GM19455 (cell line): ENCODE results near the gene LIPM.
A peak's percentile ranks its signal among the peaks of the same experiment; 100 is the strongest.

Experiments used
- ATAC-seq: cut with Tn5 transposase; IDR thresholded peaks from one replicate; pipeline ENCODE4 v1.9.1; 2021; ENCODE audit not compliant: unreplicated experiment

Gene LIPM

DNA sequence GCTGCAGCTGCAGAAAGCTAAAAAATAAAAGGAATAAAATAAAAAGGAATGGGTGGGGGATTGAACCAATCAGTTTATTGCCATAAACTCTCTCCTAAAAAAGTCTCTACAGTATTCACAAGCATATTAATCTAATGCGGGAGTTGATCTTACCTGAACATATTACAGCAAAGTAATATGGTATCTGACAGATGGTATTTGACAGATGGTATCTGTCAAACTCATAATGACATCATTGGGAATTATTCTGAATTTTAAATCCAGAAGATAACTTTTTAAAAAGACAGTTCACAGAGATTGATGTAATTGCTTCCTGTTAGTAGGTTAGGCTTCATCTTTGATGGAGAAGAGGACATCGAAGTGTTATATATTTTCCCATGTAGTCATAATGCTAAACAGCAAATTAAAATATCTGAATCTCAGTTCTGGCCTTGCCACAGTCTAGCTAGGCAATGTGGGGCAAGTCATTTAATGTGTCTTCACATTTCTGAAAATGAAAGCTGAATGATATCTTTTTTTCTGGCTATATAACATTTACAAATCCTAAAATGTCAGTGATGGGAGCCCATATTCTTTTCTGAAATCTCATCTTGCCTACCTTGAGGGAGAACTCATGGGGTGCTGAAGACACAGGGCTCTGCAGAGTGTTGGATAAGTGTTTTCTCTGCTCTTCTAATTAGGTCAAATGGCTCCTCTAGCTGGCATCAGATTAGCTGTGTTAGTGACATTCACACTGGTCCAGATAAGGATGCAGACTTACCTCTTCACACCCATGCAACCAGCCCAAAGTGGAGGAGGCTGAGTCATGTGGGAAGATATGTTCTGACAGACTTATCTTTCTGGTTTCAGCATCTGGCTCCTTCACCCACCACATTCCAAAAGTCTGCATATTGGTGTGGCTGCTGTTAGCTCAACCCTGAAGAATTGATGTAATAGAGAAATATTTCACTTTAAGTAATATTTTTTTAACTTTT is 2.1 kb upstream of the LIPM start:
- no peak for ATAC-seq

DNA sequence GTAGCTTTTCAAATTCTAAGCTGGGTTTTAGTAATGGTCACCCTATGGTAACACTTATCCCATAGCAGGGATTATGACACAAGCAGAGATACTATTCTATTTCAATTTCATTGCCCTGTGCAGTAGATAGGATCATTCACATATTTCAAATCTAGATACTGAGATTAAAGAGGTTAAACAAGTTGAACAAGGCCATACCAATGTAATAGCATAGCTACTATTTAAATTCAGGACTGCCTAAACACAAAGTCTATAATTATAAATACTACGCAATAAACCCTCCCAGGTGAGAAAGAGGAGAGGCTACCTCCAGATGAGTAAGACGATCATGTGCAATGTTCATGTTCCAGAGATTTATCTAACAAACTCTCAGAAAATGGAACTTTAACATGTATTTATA is 1.1 kb downstream of the LIPM start:
- no peak for ATAC-seq

DNA sequence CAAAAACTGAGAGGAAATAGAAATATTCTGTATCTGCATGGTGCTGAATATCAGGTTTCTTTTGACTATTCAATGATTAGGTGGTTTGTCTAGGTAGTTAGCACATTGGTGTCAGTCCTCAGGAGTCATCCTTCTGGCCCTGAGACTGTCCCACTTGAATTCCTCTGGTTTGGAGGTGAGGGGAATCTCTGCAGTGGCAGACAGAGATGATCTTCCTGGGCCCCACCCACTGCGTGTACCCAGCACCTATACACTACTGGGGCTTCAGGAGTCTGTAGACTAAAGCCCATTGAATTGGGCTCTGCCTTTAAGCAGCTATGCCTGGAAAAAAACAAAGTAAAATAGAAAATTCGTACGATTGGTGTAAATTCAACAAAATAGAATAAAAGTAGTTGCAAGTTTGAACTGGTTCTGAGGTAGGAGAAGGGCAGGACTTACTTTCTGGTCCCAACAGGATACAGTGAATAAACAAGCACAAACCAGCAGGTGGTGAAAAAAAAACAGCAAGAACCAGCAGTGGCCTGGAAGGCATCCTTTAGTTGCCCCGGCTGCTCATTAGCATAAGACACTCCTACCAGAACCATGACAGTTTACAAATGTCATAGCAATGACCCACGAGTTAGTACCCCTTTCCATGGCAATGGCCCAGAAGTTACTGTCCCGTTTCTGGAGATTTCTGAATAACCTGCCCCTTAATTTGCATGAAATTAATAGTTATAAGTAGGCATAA is 1.7 kb downstream of the LIPM start:
- ATAC-seq: no peak

DNA sequence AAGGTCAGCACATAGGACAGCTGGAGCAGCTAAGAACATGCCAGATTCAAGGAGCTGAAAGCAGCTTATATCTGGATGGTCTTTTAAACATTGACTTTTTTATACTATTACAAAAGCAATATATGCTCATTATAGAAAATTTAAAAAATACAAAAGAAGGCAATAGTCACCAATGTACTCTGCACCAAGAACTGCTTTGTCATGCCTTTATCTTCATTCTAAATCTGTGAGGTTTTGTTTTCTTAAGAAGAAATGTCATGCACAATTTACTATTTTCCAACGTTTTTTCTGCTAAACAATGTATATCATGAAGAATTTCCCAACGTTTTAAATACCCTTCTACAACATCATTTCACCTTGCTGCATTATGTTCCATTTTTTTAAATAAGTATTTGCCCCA is 2.8 kb downstream of the LIPM start:
- ATAC-seq: no peak

DNA sequence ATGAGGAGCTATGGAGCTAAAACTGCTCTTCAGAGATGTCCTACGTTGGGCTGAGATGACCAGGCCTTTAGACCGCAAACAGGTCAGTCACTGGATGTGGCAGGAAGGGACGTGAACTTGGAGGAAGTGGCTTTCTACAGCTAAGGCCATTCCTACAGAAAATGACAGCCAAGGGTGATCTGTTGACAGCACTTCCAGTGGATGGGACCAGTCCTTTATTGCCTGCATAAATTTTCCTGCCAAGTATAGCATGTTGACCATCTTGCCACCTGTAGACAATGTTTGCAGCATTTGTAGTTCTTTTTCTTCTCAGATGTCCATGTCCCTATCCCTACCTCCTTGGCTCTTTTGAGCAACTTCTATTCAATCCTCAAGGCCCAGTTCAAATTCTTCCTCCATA is 3.4 kb downstream of the LIPM start:
- ATAC-seq: no peak

DNA sequence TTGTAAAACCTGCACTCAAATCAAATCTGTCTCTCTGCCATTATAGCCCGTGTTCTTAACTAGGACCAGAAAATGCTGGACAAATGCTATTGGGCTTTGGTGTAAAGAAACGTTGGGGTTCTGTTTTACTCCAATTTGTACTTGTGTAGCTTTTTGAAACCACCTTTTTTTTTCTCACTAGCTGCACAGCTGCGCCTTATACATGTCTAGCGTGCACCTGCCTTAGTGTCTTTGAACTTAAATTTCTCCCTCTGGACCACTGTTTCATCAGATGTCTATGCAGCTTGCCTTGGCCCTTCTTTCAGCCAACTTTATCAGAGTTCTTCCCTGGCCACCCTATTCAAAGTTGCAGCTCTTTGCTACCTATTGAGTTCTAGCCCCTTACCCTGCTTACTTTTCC is 7.1 kb downstream of the LIPM start:
- ATAC-seq: no peak

DNA sequence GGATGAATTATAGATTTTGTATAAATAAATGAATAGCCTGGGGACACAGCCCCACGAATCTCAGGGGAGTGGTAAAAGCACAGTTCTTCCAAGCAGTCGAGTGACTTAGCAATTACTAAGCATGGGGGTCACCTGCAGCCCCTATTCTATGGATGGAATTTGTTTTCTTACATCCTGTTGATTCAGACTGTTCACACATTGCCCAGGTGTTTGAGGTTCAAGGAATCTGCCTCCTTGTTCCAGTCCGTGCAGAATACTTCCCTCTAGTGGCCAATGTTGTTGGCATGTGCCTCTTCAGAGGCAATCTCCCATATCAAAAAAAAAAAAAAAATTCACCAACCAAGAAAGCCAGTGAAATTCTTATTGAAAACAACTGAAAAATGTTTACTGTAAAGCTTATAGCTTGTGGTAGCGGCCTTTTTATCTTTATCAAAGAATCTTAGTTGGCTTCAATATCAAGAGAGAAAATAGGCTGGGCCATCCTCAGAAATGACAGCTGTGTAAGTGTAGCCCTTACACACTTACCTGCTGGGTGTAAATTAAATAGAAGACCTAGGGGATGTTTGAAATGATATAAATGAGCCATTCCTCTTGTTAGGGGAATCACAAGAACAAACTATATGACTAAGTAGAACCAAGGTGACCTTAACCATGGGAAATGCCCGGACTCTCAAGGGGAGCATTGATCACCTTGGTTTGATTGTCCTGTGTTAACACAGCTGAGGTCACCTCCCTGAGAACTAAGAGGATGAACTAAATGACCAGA is 7.8 kb downstream of the LIPM start:
- ATAC-seq: no peak

DNA sequence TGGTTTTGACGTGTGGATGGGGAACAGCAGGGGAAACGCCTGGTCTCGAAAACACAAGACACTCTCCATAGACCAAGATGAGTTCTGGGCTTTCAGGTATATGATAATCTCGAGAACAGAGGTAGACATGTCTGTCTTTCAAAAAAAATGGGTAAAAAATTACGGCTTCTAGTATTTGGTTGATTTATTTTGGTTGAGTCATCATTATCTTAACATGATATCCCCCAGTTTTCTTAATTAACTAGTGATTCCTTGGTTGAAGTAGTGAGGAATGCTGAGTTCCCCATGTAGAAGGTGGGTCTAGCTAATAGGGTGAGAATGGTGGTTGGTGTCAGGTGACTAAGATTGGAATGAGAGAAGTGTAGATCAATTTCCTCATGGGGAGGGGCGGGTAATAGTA is 10.7 kb downstream of the LIPM start:
- no peak for ATAC-seq

DNA sequence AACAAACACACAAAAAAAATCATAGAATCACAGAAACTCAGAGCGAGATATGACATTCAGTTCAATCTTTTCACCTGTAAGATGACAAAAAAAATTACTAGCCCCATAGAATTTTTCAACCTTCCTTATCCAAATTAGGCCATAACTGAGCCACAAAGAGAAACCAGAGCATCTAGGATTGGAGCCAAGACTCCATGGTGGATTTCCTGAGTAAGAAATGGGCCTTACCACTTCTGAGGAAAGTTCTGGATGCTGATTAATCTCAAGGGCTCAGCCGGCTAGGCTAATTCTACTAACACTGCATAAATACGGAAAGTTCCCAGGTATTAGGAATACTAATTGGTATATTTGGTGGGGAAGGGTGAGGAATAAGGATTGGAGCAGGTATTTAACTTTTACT is 16.8 kb downstream of the LIPM start:
- no peak for ATAC-seq

DNA sequence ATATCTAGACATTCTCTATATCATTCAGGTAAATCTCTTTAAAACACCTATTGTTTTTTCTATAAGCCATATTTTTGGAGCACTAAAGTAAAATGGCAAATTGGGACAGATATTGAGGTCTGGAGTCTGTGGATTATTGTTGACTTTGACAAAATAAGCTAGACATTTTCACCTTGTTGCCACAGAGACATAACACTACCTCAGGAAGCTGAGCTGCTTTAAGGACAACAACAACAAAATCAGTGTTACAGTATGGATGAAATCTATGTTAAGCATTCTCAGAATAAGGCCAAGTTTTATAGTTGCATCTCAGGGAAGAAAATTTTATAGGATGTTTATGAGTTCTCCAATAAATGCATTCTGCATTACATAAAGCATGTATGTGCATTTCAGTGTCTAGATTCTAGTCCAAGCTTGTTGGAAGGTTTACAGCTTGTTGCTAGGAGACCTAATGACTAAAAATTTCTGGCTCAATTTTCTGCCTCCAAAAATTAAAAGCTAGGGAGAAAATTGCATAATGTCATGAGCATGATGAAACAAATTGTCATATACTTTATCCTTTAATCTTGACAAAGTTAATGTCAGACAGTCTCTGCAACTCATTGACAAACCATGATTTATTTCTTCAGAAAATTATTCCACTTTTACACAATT is 18.3 kb downstream of the LIPM start:
- ATAC-seq: no peak

DNA sequence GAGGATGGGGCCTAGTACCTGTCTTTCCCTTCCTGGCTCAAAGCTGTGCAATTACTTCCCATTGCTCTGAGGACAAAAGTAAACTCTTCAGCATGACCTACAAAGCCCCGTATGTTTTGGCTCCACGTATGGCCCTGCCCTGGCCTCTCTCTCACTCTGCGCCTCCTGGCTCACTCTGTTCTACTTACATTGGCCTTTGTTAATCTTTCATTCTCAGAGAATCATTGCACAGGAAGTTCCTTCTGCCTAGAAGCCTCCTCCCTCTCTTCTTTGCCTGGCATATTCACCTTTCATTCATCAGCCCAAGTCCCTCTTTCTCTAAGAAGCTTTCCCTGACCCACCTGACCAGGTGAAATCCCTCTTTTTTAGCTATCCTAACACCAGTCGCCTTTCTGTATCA is 23.9 kb downstream of the LIPM start:
- ATAC-seq: no peak

DNA sequence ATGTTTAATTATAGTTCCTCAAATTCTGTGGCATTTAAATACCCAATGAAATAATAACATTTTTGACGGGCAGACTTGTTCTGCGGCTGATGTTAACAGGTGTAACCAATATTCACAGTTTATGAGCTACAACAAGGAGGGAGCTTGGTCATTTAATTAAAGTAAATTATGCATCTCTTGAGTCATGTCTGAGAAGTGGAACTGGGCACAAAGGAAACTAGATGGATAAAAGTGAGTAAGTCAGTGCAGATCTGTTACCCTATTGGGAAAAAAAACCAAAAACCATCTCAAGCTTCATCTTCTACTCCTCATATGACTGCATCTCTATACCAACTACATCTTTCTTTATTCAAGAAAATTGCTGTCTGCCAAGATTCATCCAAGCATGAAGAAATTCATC is 25.1 kb downstream of the LIPM start:
- no peak for ATAC-seq

DNA sequence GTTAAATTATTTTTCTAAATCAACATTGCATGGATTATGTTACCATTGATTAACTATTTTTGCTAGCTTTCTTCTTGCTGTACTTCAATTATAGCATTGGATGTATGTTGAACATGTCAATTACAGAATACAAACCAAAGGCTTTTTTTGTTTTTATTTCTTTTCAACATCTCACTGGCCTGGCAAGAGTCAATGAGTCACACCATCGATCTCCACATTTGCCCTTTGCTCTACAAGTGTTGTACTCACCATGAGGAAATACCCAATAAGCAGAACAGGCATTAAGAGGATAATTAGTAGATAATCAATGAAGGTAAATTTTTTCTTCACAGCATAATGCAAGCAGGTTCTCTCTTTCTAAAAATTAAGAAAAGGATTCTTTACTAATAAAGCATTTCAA is 25.8 kb downstream of the LIPM start:
- no peak for ATAC-seq

DNA sequence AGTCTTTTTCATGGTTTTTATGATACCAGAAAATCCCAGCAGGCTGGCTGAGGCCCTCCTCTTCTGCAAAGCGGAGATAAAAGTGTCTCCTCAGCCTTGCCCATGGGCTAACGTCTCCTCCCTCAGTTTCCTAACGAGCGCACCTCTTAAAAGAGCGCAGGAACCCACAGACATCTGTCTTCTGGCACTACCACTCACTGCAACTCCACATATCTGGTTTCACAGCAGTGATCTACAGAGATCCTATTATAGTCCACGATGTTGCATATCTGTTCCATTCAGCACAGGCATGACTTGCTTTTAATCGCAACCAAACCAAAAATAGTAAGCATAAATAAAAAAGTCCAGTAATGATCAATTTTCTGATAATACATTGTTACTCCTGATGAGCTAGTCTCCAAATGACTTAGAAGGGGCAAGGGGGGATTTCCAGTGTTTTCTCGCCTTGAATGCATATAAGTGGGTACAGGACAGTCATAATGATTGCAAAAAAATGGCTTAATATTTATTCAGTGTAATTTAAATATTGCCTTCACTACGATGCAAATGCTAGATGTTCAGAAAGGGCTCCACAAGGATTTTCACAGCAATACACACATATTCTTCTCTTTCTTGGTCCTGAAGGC is 28.2 kb downstream of the LIPM start:
- ATAC-seq: no peak

DNA sequence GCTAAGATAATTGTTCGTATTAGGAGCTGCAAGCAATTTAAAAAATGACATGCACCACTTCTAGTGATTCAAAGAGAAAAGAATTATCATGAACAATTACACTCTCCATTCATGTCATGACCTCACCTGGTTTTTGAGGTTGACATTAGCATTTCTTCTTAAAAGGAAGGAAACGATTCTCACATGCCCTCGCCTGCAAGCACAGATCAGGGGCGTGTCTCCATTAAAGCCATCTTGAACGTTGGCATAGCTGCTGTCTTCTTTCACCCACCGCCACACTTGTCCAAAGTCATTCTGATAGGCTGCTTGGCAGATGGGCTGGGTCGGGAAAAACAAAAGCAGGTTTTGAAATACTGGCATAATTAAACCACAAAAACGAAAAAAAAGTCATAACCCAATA is 29.2 kb downstream of the LIPM start:
- ATAC-seq: no peak

DNA sequence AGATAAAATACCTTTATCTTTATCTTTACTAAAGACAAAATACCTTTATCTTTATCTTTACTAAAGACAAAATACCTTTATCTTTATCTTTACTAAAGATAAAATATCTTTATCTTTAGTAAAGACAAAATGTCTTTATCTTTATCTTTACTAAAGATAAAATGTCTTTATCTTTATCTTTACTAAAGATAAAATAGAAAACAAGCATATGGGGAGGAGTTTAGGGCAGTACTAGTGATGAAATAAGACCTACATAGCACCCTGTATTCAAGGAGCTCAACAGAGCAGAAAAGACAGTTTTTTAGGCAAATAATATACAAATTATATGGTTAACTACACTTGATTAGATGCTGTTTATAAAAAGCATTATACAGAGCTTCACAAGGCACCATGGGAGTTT is 29.8 kb downstream of the LIPM start:
- ATAC-seq: no peak

DNA sequence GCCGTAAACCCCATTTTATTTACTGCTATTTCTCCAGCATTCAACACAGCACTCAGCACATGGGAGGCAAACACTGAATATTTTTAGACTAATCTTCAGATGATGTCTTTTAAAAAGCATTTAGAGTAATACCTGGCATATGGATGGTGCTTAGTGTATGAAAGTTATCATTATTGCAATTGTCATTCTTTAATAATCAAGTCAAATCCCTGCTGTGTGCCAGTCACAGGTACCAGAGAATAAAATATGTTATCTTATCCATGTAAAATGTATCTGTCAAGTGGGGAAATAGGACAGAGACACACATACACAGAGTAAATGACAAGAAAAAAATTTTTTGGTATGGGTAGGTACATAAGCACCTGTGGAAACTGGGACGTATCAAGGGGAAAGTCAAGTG is 30.6 kb downstream of the LIPM start:
- no peak for ATAC-seq

DNA sequence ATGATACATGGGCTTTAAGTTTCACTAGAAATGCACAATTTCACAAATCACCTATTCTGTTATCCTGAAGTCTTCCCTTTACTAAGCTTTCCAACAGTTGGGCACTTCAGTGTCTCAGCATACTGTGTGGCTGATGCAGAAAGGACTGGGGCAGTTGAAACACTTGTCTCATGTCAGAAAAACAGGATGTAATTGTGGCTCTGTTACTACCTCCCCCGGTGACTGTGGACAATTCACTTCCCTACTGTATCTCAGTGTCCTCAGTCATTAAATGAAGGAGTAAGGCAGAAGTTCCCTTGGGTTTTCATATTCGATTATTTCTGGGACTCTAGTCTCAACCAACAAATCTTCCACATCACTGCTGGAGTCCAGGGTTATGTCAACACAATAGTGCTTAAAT is 31.2 kb downstream of the LIPM start:
- no peak for ATAC-seq

DNA sequence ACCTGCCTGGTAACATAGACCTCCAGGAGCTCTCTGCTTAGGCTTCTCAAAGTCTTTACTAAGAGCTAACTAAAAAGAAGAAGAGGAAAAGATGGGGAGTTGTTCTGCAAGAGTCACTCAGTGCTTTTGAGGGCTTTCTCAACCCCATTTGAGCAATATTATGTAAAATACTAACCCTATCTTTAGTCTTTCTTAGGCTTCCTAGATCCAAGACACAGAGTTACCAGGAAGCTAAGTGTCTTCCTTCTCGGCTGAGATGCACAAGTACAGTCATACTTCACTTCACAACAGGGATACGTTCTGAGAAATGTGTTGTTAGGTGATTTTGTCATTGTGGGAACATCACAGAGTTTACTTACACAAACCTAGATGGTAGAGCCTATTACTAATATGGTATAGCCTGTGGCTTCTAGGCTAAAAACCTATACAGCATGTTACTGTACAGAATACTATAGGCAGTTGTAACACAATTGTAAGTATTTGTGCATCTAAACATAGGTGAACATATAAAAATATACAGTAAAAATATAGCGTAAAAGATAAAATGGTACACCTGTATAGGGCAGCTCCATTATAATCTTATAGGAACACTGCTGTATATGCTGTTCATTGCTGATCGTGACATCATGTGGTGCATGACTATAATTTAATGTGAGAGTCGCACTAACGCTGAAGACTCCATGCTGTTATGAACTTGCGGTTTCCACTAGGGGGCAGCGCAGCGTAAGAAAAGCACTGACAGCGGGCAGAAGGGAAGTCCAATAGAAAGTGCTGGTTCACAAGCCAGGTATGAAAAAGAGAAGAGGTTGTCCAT is 32.8 kb downstream of the LIPM start:
- peak; percentile 75 for ATAC-seq

DNA sequence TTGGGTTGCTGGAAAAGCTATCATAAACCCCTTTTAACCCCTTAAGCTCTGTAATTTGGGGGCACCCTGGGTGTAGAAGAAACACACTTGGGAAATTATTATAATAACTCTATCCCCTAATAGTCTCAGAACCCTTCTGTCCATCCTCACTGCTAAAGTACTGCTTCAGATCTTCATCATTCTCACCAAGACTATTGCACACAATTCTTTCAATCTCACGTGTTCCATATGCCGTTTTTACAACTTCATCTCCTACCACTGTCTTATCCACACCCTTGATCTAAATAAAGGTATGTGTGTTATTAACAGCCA is 33.3 kb downstream of the LIPM start:
- no peak for ATAC-seq
